OCI-M1 (cell line): ENCODE measurements around the gene VAV3.
"Not testable (repeated sequence)": the region's sequence is repeated elsewhere in the genome, so short reads cannot be mapped to it uniquely, and the experiment has no call there.

ENCODE experiments used
- DNase-seq: peaks from one replicate; lab custom pipeline; 2025; lab: John Stamatoyannopoulos, UW

VAV3 gene

GRCh38 chr1:107894605-107895004 lies 70.4 kb downstream of the VAV3 start:
- no peak for DNase-seq

GRCh38 chr1:107893350-107893749 lies 71.6 kb downstream of the VAV3 start:
- DNase-seq: not testable (repeated sequence)

GRCh38 chr1:107889524-107889923 lies 75.5 kb downstream of the VAV3 start:
- DNase-seq: no peak

- no peak for DNase-seq
Observed at GRCh38 chr1:107883562-107883961, 81.4 kb downstream of the VAV3 start.

- DNase-seq: no peak
Observed at GRCh38 chr1:107879927-107880326, 85.1 kb downstream of the VAV3 start.

GRCh38 chr1:107879346-107879745 lies 85.6 kb downstream of the VAV3 start:
- peak; percentile 67 for DNase-seq

- DNase-seq: peak; percentile 51
Observed at GRCh38 chr1:107877745-107878144, 87.2 kb downstream of the VAV3 start.

- DNase-seq: peak; percentile 32
Observed at GRCh38 chr1:107877092-107877491, 87.9 kb downstream of the VAV3 start.

- no peak for DNase-seq
Observed at GRCh38 chr1:107875689-107876088, 89.3 kb downstream of the VAV3 start.

GRCh38 chr1:107874221-107874620 lies 90.8 kb downstream of the VAV3 start:
- no peak for DNase-seq

- DNase-seq: no peak
Observed at GRCh38 chr1:107871687-107872395, 93.1 kb downstream of the VAV3 start.

GRCh38 chr1:107871259-107871658 lies 93.7 kb downstream of the VAV3 start:
- DNase-seq: no peak

GRCh38 chr1:107870696-107871095 lies 94.3 kb downstream of the VAV3 start:
- DNase-seq: no peak

- DNase-seq: no peak
Observed at GRCh38 chr1:107867897-107868296, 97.1 kb downstream of the VAV3 start.

GRCh38 chr1:107867422-107867821 lies 97.6 kb downstream of the VAV3 start:
- no peak for DNase-seq

- no peak for DNase-seq
Observed at GRCh38 chr1:107866870-107867269, 98.1 kb downstream of the VAV3 start.

- DNase-seq: no peak
Observed at GRCh38 chr1:107865627-107866026, 99.4 kb downstream of the VAV3 start.

- no peak for DNase-seq
Observed at GRCh38 chr1:107863342-107863741, 101.6 kb downstream of the VAV3 start.

- DNase-seq: no peak
Observed at GRCh38 chr1:107862064-107862463, 102.9 kb downstream of the VAV3 start.

- no peak for DNase-seq
Observed at GRCh38 chr1:107858323-107858722, 106.7 kb downstream of the VAV3 start.

- DNase-seq: no peak
Observed at GRCh38 chr1:107851418-107851817, 113.6 kb downstream of the VAV3 start.

- DNase-seq: not testable (repeated sequence)
Observed at GRCh38 chr1:107844541-107845194, 120.3 kb downstream of the VAV3 start.

GRCh38 chr1:107843989-107844388 lies 121.0 kb downstream of the VAV3 start:
- DNase-seq: no peak

- DNase-seq: no peak
Observed at GRCh38 chr1:107842241-107842640, 122.7 kb downstream of the VAV3 start.
